ENCODE measurements around the gene PTCD1. TPM values are rescaled to one million over a fixed set of nuclear protein-coding genes. Genes with fewer than 3 reads are reported as not detected.

Gene PTCD1
- total and polyA plus RNA-seq, 9 donors, result 3.5 to 8.3 (median 7.3) TPM

DNA sequence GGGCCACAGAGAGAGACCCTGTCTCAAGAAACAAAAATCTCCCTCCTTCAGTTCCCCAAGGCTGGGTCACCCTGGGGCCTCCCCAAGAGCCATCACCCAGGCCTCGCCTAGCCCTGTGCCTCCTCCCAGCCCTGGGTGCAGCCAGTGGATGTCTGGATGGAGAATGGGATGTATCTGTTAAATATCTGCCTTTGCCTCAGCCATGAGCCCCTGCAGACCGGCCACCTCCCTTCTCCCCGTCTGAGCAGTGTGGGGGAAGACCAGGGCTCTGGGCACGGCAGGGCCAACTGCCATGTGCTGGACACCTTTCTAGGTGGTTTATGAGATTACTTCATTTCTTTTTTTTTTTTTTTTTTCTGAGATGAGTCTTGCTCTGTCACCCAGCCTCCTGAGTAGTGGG, 54.1 kb downstream of the PTCD1 start:
- Histone ChIP-seq H3K27ac (no peak overlapping the region), H3K9me3 (no peaks in the 10 kb centered on the region), H3K4me3 (no peak overlapping the region), H3K36me3 (no peaks in the 10 kb centered on the region), H3K4me1 (ENCODE audit: insufficient read depth) (peaks cover 4% of the 10 kb centered on the region), H3K27me3 (no peaks in the 10 kb centered on the region)
- intact Hi-C loops (cut with DNase I), result no loop called here
- WGBS, 3 donors, result 88 to 95% (median 88%) methylated on average over 4 of the region's 4 CpGs
- no peak for DNase-seq
- no peak for TF ChIP-seq EP300 (IDR thresholded peaks at IDR 0.05)
- TF ChIP-seq POLR2A (IDR thresholded peaks at IDR 0.05), result no peak
- TF ChIP-seq, protein P1, sequence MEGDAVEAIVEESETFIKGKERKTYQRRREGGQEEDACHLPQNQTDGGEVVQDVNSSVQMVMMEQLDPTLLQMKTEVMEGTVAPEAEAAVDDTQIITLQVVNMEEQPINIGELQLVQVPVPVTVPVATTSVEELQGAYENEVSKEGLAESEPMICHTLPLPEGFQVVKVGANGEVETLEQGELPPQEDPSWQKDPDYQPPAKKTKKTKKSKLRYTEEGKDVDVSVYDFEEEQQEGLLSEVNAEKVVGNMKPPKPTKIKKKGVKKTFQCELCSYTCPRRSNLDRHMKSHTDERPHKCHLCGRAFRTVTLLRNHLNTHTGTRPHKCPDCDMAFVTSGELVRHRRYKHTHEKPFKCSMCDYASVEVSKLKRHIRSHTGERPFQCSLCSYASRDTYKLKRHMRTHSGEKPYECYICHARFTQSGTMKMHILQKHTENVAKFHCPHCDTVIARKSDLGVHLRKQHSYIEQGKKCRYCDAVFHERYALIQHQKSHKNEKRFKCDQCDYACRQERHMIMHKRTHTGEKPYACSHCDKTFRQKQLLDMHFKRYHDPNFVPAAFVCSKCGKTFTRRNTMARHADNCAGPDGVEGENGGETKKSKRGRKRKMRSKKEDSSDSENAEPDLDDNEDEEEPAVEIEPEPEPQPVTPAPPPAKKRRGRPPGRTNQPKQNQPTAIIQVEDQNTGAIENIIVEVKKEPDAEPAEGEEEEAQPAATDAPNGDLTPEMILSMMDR (IDR thresholded peaks at IDR 0.05), result no peak

DNA sequence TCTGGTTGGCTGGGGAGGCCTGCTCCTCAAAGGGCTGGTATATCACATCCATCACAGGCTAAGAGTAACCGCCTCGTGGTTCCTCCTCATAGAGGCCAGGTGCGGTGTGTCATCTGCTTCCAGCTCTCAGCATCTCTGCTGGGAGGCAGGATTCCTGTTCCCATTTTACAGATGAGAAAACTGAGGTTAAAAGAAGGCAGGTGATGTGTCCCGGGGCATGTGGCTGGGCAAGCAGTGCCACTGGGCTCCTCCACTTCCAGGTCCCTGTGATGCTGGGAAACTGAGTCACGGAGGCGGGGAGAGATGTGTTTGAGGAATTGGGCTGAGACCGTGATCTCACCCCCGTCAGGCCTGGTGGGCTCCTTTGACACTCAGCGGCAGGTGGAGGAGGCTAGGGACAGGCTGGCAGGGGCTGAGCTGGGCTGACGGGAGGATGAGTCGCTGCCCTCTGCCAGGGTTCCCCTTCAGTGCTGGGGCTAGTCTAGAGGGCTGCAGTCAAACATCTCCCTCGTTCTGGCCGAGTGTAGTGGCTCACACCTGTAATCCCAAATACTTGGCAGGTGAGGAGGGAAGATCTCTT, 54.7 kb downstream of the PTCD1 start:
- TF ChIP-seq POLR2A (IDR thresholded peaks at IDR 0.05), result no peak
- TF ChIP-seq, protein P1 (IDR thresholded peaks at IDR 0.05), result no peak
- no peak for TF ChIP-seq EP300 (IDR thresholded peaks at IDR 0.05)
- Histone ChIP-seq H3K9me3 (no peaks in the 10 kb centered on the region), H3K27ac (no peak overlapping the region), H3K4me3 (no peak overlapping the region), H3K4me1 (ENCODE audit: insufficient read depth) (peaks cover 6% of the 10 kb centered on the region), H3K36me3 (no peaks in the 10 kb centered on the region), H3K27me3 (no peaks in the 10 kb centered on the region)
- WGBS, 3 donors, result 88 to 91% (median 88%) methylated on average over 13 of the region's 13 CpGs
- no peak for DNase-seq
- intact Hi-C loops (cut with DNase I), result no loop called here

DNA sequence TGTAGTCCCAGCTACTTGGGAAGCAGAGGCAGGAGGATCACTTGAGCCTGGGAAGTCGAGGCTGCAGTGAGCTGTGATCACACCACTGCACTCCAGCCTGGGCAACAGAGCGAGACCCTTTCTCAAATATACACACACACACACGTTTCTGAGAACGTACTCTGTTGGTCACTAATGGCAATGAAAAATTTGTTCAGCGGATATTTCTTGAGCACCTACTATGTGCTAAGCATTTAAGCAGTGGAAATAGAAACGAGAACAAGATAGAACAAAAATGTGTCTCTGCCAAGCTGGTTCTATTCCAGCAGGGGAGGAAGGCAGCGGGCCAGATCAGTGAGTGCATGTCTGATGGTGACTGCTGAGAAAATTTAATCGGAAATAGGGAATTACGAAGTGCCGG, 55.4 kb downstream of the PTCD1 start:
- no peak overlapping the region for H3K4me3 ChIP-seq
- no peak overlapping the region for H3K27ac ChIP-seq
- intact Hi-C loops (cut with DNase I), result no loop called here
- peaks cover 6% of the 10 kb centered on the region for H3K4me1 ChIP-seq (ENCODE audit: insufficient read depth)
- TF ChIP-seq EP300 (IDR thresholded peaks at IDR 0.05) (no peak), POLR2A (IDR thresholded peaks at IDR 0.05) (no peak)
- no peaks in the 10 kb centered on the region for H3K36me3 ChIP-seq
- H3K9me3 ChIP-seq, result no peaks in the 10 kb centered on the region
- no peak for DNase-seq
- 86 to 90% (median 88%) methylated on average over 10 of the region's 10 CpGs for WGBS, 3 donors
- no peaks in the 10 kb centered on the region for H3K27me3 ChIP-seq

DNA sequence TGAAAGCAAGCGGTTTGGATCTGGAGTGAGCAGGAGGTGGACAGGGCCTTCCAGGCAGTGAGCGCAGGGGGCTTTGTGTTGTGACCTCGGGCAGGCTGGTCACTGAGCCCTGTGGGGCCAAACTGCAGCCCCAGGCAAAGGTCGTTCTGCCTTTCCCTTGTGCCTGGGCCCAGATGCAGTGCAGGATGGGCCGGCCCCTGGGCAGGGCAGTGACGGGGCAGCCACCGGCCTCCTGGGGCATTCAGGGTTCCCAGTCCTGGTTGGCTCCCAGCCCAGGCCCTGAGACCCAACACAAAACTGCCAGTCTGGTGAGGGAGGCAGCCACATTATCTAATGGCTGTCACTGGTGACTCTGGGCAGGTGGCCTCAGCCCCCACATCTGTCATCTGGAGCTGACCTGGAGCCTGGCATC, 56.9 kb downstream of the PTCD1 start:
- Histone ChIP-seq H3K4me1 (ENCODE audit: insufficient read depth) (peaks cover 6% of the 10 kb centered on the region), H3K4me3 (no peak overlapping the region), H3K36me3 (no peaks in the 10 kb centered on the region), H3K27ac (no peak overlapping the region), H3K27me3 (no peaks in the 10 kb centered on the region), H3K9me3 (no peaks in the 10 kb centered on the region)
- intact Hi-C loops (cut with DNase I), result no loop called here
- no peak for DNase-seq
- no peak for TF ChIP-seq POLR2A (IDR thresholded peaks at IDR 0.05)
- TF ChIP-seq, protein P1 (IDR thresholded peaks at IDR 0.05), result no peak
- TF ChIP-seq EP300 (IDR thresholded peaks at IDR 0.05), result no peak
- WGBS, 3 donors, result 79 to 85% (median 80%) methylated on average over 5 to 7 of the region's 7 CpGs

DNA sequence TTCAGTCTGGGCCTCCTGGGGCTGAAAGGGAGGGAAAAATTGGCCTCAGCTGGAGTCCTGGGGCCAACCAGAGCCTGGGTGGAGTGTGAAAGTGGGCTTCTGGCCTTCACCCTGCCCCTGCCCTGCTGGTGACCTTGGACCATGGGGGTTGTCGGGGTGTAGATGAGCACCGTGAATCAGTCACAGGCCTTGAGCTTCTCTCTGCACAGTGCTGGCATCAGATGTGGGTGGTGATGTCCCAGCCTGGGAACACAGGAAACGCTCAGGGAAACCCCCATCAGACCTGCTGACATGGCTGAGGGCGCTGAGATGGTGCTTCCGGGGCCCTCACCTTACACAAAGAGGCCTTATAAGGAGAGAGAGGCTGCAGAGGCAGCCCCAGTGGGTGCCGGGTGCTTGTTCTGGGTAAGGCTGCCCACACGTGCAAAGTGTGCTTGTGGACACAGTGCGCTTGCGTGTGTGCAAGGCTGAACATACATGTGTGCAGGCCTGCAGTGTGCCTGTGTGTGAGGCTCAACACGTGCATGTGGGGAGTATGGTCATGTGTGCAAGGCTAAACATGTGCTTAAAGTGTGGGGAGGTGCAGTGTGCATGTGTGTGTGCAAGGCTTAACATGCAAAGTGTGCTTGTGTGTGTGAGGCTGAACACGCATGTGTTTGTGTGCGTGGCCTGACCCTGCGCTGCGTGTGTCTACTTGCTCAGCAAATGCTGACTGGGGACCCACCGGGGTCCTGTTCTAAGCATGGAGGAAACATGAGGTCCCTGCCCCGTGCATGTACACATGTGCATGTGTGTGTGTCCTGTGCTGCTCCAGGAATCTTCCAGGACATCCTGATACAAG, 57.6 kb downstream of the PTCD1 start:
- Histone ChIP-seq H3K4me1 (ENCODE audit: insufficient read depth) (peaks cover 6% of the 10 kb centered on the region), H3K9me3 (no peaks in the 10 kb centered on the region), H3K4me3 (no peak overlapping the region), H3K27ac (no peak overlapping the region), H3K27me3 (no peaks in the 10 kb centered on the region), H3K36me3 (no peaks in the 10 kb centered on the region)
- 64 to 66% (median 64%) methylated on average over 14 to 16 of the region's 16 CpGs for WGBS, 3 donors
- intact Hi-C loops (cut with DNase I), result no loop called here
- no peak for DNase-seq
- TF ChIP-seq POLR2A (IDR thresholded peaks at IDR 0.05) (no peak), EP300 (IDR thresholded peaks at IDR 0.05) (no peak)
- TF ChIP-seq, protein P1 (IDR thresholded peaks at IDR 0.05), result no peak

Data from ovary (tissue), 9 donors.